Hematopoietic multipotent progenitor cell treated with erythropoietin and hydrocortisone succinate and interleukin-3 and kit ligand, for 15 days (in vitro differentiated cells): ENCODE measurements around the gene ARHGAP4.

ENCODE experiments used
- DNase-seq: peaks from one replicate; pipeline ENCODE4 v3.0.0-alpha.2; 2015; ENCODE audit warnings: low spot score

The ARHGAP4 gene

GRCh38 chrX:153927672-153927921, 1.5 kb upstream of the ARHGAP4 start:
- DNase-seq: no peak

DNA sequence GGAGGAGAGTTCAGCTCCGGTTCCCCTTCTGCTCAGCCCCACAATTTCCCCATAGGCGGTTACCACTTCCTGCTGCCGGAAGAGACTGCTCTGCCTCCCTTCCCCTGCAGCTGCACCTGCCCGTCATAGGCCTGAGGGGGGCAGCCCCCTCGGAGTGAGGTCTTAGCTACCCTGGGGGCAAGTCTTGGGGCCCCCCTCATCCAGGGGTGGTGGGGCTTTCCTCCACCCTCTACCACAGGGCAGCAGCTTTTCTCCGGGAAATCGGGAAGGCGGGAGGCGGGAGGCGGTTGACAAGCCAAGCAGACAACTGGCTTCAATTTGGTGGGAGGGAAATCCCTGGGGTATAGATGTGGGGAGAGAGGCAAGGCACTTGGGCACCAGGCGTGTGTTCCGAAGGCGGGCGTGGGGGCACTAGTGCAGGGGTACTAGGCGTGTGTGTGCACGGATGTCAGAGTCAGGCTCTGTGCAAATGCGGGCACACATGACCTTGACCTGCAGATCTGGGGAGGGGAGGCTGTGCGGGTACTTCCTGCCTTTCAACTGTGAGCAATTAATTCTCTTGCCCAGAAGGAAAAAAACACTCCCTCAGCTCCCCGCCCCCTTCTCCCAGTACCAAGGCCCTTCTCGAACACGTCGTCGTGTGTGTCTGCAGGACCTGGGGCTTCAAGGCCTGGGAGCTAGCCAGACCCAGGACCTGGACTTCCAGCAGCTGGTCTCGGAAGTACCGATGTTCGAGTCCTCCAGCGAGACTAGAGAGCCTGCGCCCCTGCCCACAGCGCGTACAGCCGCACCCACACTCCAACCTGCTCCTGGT, 1.0 kb upstream of the ARHGAP4 start:
- no peak for DNase-seq

DNA sequence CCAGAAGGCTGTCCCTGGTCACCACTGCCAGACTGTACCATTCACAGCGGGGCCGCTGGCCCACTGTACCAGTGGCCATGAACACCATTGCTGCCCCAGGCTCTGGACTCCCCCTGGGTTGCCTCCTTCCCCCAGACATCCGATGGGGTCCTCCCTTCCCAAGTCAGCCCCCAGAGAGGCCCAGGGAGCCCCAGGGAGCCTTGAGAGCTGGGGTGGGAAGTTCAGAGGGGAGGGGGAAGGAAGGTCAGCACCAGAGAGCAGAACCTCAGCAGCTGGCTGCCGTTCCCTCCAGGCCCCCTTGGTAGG, 441 bp upstream of the ARHGAP4 start:
- no peak for DNase-seq

DNA sequence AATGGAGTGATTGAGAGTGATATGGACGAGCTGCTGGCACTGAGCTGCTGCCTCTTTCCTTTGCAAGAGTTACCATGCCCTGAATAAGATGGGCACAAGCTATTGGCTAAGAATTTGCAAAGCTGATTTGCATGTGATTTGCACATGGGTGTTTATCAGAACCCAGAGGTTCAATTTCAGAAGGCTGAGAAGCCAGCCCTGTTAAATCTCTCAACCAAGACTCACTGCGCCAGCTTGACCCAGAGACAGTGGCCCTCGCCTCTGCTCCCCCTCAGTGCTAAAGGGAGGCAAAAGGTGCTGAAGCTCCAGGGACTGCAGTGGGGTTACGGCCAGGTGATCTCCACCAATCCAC, 701 bp downstream of the ARHGAP4 start:
- no peak for DNase-seq

DNA sequence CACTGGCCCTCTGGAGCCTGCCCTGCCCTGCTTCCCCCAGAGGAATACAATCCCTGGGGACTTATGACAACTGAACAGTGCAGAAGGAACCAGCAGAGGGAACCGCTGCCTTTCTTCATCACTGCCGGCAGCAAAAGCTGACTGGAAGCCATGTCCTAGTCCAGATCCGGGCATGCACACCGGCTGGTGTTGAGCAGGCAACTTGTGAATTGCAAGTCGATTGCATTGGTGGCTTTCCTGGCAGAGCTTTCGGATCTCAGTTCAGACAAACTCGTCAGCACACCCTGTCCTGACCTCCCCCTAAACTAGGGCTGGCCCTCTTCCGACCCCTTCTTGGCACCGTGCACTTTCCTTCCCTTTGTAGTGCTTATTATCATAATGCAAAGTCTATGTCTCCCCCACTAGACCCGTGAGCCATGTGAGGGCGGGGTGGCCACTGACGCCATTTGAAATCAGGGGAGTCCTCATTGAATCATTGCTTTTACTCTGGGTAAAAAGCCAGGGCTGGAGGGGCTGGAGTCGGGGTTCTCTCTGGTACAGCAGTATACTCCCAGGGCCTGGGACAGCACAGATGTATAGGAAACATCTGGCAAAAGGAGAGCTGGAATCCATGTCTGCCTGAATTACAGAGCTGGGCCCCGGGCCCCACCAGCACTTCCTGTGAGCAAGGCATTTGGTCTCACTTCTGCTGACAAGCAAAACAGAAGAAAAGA, 1.8 kb downstream of the ARHGAP4 start:
- DNase-seq: no peak

GRCh38 chrX:153922932-153923857, 2.9 kb downstream of the ARHGAP4 start:
- DNase-seq: no peak

- DNase-seq: no peak
These were observed 4.3 kb downstream of the ARHGAP4 start for GRCh38 chrX:153921511-153922446.

- DNase-seq: no peak
These were observed 5.0 kb downstream of the ARHGAP4 start for GRCh38 chrX:153921070-153921469.

DNA sequence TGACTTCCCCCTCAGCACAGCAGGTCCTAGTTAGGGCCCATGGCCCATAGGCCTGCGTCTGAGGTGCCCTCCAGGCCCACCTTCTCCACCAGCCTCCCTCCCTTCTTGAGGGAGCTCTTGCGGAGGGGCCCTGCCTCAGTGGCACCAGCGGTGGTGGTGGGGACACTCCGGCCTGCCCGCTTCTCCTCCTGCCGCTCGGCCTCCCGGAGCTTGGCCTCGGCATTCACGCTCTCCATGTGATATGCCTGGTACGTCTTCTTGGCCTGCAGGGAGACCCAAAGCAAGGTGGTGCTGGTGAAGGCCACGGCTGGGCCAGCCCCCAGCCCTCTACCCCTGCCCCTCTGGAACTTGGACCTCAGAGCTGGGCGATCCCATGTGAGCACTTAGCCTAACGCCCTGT, 5.5 kb downstream of the ARHGAP4 start:
- DNase-seq: no peak

DNA sequence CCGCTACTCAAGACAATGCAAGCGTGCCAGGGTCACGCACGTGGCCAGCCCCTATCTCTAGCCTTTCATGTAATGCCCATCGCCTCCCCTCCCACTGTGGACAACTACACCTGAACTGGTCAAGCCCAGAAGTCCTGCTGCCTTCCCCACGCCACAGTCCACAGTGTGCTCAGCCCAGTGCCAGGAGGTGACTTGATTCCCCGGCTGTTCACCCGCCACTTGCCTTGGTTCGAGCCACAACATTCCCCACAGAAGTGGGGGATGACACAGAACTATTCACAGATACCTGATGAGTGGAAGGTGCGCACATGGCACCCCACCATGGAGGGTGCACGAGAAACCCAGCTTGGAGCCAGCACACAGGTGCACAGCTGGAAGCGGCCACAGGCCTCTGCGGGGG, 6.8 kb downstream of the ARHGAP4 start:
- DNase-seq: no peak

GRCh38 chrX:153917869-153918268, 8.2 kb downstream of the ARHGAP4 start:
- no peak for DNase-seq

DNA sequence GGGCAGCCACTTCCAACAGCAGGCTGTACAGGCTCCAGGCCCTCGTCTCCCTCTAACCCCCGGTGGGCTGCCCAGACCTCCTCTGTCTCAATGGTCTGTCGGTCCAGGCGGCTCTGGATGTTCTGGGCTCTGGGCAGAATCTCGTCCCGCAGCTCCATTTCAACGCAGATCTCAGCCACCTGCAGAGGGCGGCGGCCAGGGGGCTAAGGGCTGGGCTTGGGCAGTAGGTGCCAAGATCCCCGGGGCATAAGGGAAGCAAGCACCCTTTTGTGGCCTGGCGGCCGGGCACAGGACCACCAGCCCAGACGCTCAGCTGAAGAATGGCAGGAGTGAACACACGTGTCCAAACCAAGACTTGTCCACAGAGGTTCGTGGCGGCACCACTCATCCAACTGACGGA, 12.4 kb downstream of the ARHGAP4 start:
- no peak for DNase-seq

GRCh38 chrX:153913211-153913610, 12.9 kb downstream of the ARHGAP4 start:
- no peak for DNase-seq

DNA sequence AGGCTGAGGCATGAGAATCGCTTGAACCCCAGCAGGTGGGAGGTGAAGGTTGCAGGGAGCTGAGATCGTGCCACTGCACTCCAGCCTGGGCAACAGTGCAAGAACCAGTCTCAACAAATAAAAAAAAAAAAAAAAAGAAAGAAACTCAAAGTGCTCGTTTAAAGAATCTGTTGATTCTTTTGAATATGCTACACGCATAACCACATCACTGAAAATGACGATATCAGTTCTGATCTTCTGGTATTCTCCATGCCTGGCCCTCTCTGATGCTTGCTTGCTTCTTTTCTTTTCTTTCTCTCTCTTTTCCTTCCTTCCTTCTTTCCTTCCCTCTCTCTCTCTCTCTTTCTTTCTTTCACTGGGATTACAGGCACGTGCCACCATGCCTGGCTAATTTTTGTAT, 14.3 kb downstream of the ARHGAP4 start:
- DNase-seq: no peak

DNA sequence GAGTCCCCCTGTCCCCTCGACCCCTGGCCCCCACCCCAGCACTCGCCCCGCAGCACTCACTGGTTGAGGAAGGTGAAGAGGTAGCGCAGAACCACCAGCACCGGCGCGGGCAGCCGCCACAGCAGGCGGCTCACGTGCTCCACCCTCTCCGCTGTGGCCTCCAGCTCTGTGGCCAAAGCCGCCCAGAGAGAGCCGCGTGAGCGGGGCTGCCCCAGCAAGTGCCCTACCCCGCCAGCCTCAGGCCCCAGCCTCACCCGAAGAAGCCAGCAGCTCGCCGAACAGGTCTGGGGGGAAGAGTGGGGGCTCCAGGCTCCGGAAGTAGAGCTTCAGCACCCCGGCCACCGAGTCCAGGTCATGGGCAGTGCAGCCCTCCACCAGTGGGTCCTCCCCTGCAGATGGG, 15.6 kb downstream of the ARHGAP4 start:
- no peak for DNase-seq

GRCh38 chrX:153909980-153910360, 16.1 kb downstream of the ARHGAP4 start:
- DNase-seq: no peak

DNA sequence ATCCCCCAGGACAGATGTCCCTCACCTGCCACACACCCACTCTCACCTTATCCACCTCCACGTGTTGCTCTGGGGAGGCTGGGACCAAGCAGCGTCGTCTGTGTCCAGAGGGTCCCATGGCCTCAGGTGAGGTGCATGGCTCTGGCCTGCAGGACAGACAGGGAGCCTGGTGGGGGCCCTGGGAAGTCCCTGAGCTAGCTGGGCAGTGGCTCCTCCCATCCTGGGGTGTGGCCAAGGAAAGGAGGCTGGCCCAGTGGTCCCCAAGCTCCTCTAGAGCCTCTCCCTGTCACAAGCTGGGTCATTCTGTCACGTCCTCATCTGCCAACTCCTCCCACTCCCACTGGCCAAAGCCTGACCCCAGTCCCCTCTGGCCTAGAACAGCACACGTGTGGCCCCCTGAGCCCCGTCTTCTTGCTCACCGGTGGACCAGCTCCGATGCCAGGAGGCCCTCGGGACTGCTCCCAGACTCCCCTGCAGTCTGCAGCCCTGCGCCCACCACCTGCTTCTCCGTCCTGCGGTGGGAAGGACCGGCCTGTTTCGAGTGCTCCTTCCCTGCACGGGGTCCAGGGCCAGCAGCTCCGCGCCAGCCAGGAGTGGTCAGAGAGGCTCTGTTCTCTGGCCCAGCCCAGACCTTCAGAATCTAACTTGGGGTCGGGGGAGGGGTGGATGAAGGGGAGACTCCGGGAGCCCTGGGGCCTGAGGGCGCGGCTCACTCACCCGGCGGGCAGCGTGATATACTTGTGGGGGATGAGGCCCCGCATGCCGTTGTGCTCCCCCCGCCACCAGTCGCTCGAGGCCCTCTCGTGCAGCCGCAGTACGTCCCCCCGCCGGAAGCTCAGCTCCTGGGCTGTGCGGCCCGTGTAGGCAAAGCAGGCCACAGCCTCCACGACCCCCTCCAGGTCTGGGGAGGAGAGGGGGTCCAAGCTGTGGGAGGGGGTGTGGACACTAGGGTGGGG, 16.8 kb downstream of the ARHGAP4 start:
- no peak for DNase-seq

DNA sequence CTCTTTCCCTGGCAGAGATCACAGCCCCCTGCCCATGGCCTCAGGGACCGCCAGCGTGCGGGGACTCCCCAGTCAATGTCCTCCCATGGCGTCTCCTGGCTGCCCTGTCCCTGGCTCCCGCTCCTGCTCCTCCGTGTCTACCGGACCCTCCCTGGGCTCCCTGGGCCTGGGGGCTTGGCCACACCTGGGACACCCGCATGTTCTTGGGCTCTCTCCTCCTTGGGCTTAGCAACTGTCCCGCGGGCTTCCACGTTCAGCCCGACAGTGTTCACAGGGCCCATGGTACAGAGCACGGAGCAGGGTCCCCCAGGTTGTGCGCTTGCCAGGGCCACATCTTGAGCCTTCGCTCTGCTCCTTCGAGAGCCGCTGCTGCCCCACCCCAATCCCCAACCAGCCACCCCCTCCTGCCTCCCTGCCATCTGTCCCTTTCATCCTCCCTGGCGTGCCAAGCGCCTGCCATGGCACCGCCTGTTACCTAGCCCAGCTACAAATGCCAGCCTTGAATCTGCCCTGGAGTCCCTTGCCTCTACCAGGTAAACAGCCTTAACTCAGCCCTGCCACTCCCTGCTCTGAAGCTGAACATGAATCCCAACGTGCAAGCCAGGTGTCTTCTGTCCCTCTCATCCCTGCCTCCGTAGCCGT, 17.7 kb downstream of the ARHGAP4 start:
- DNase-seq: no peak

DNA sequence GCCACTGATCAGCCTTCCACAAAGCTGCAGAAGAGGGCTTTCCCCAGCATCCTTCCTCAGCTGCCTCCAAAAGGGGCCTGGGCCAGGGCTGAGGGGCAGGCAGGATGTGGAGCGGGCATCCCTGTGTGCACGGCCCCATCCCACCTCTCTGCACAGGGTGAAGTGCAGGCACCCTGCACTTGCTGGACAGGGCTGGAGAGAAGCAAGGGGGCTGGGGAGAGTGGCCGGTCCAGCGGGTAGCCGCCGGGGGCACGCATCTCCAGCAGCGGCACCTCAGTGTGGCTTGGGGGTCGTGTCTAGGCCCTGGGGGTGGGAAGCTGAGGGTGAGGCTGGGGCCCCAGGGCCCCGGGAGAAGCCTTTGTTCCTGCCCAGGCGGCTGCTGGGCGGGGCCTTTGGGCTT, 18.6 kb downstream of the ARHGAP4 start:
- DNase-seq: no peak

DNA sequence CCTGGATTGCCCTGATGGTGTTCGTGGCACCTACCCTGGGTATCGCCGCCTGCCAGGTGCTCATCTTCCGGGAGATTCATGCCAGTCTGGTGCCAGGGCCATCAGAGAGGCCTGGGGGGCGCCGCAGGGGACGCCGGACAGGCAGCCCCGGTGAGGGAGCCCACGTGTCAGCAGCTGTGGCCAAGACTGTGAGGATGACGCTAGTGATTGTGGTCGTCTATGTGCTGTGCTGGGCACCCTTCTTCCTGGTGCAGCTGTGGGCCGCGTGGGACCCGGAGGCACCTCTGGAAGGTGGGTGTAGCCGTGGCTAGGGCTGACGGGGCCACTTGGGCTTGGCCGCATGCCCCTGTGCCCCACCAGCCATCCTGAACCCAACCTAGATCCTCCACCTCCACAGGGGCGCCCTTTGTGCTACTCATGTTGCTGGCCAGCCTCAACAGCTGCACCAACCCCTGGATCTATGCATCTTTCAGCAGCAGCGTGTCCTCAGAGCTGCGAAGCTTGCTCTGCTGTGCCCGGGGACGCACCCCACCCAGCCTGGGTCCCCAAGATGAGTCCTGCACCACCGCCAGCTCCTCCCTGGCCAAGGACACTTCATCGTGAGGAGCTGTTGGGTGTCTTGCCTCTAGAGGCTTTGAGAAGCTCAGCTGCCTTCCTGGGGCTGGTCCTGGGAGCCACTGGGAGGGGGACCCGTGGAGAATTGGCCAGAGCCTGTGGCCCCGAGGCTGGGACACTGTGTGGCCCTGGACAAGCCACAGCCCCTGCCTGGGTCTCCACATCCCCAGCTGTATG, 19.7 kb downstream of the ARHGAP4 start:
- no peak for DNase-seq
